ENCODE results near the gene C1QTNF9B.

C1QTNF9B gene

GRCh38 chr13:23866420-23867026, 30.8 kb downstream of the C1QTNF9B start:
- DNase-seq: no peak
- in situ Hi-C loops (cut with HindIII; ENCODE audit: low pct_ligation_motif_present, low pct_unique_long_range_greater_than_20kb, low sequenced_read_pairs): no loop called here

- in situ Hi-C loops (cut with HindIII; ENCODE audit: low pct_ligation_motif_present, low pct_unique_long_range_greater_than_20kb, low sequenced_read_pairs): no loop called here
- no peak for DNase-seq
Observed at GRCh38 chr13:23865906-23866305, 31.4 kb downstream of the C1QTNF9B start.

GRCh38 chr13:23865026-23865425, 32.3 kb downstream of the C1QTNF9B start:
- no peak for DNase-seq
- in situ Hi-C loops (cut with HindIII; ENCODE audit: low pct_ligation_motif_present, low pct_unique_long_range_greater_than_20kb, low sequenced_read_pairs): no loop called here

- DNase-seq: no peak
- in situ Hi-C loops (cut with HindIII; ENCODE audit: low pct_ligation_motif_present, low pct_unique_long_range_greater_than_20kb, low sequenced_read_pairs): no loop called here
Observed at GRCh38 chr13:23861310-23861709, 36.0 kb downstream of the C1QTNF9B start.

GRCh38 chr13:23859904-23860303, 37.4 kb downstream of the C1QTNF9B start:
- DNase-seq: no peak
- in situ Hi-C loops (cut with HindIII; ENCODE audit: low pct_ligation_motif_present, low pct_unique_long_range_greater_than_20kb, low sequenced_read_pairs): no loop called here

- in situ Hi-C loops (cut with HindIII; ENCODE audit: low pct_ligation_motif_present, low pct_unique_long_range_greater_than_20kb, low sequenced_read_pairs): no loop called here
- DNase-seq: no peak
Observed at GRCh38 chr13:23859455-23859854, 37.8 kb downstream of the C1QTNF9B start.

GRCh38 chr13:23858546-23858945, 38.8 kb downstream of the C1QTNF9B start:
- DNase-seq: no peak
- in situ Hi-C loops (cut with HindIII; ENCODE audit: low pct_ligation_motif_present, low pct_unique_long_range_greater_than_20kb, low sequenced_read_pairs): no loop called here

GRCh38 chr13:23856008-23856750, 41.1 kb downstream of the C1QTNF9B start:
- no peak for DNase-seq
- in situ Hi-C loops (cut with HindIII; ENCODE audit: low pct_ligation_motif_present, low pct_unique_long_range_greater_than_20kb, low sequenced_read_pairs): no loop called here

GRCh38 chr13:23855360-23855759, 41.9 kb downstream of the C1QTNF9B start:
- no peak for DNase-seq
- in situ Hi-C loops (cut with HindIII; ENCODE audit: low pct_ligation_motif_present, low pct_unique_long_range_greater_than_20kb, low sequenced_read_pairs): no loop called here

GRCh38 chr13:23852351-23852750, 45.0 kb downstream of the C1QTNF9B start:
- no peak for DNase-seq
- in situ Hi-C loops (cut with HindIII; ENCODE audit: low pct_ligation_motif_present, low pct_unique_long_range_greater_than_20kb, low sequenced_read_pairs): no loop called here

GRCh38 chr13:23851106-23851505, 46.2 kb downstream of the C1QTNF9B start:
- no peak for DNase-seq
- in situ Hi-C loops (cut with HindIII; ENCODE audit: low pct_ligation_motif_present, low pct_unique_long_range_greater_than_20kb, low sequenced_read_pairs): no loop called here

GRCh38 chr13:23850134-23850533, 47.2 kb downstream of the C1QTNF9B start:
- in situ Hi-C loops (cut with HindIII; ENCODE audit: low pct_ligation_motif_present, low pct_unique_long_range_greater_than_20kb, low sequenced_read_pairs): no loop called here
- DNase-seq: no peak

GRCh38 chr13:23849670-23850069, 47.6 kb downstream of the C1QTNF9B start:
- in situ Hi-C loops (cut with HindIII; ENCODE audit: low pct_ligation_motif_present, low pct_unique_long_range_greater_than_20kb, low sequenced_read_pairs): no loop called here

GRCh38 chr13:23848646-23849141, 48.6 kb downstream of the C1QTNF9B start:
- in situ Hi-C loops (cut with HindIII; ENCODE audit: low pct_ligation_motif_present, low pct_unique_long_range_greater_than_20kb, low sequenced_read_pairs): no loop called here
- DNase-seq: no peak

More at GRCh38 chr13:23849670-23850069, 47.6 kb downstream of the C1QTNF9B start:
- DNase-seq: no peak

GRCh38 chr13:23848019-23848418, 49.3 kb downstream of the C1QTNF9B start:
- in situ Hi-C loops (cut with HindIII; ENCODE audit: low pct_ligation_motif_present, low pct_unique_long_range_greater_than_20kb, low sequenced_read_pairs): no loop called here
- no peak for DNase-seq

- in situ Hi-C loops (cut with HindIII; ENCODE audit: low pct_ligation_motif_present, low pct_unique_long_range_greater_than_20kb, low sequenced_read_pairs): no loop called here
- no peak for DNase-seq
Observed at GRCh38 chr13:23847497-23847896, 49.8 kb downstream of the C1QTNF9B start.

GRCh38 chr13:23845105-23845725, 52.1 kb downstream of the C1QTNF9B start:
- in situ Hi-C loops (cut with HindIII; ENCODE audit: low pct_ligation_motif_present, low pct_unique_long_range_greater_than_20kb, low sequenced_read_pairs): no loop called here
- no peak for DNase-seq

GRCh38 chr13:23844132-23844531, 53.2 kb downstream of the C1QTNF9B start:
- in situ Hi-C loops (cut with HindIII; ENCODE audit: low pct_ligation_motif_present, low pct_unique_long_range_greater_than_20kb, low sequenced_read_pairs): no loop called here

GRCh38 chr13:23843436-23843835, 53.9 kb downstream of the C1QTNF9B start:
- in situ Hi-C loops (cut with HindIII; ENCODE audit: low pct_ligation_motif_present, low pct_unique_long_range_greater_than_20kb, low sequenced_read_pairs): no loop called here
- no peak for DNase-seq

More at GRCh38 chr13:23844132-23844531, 53.2 kb downstream of the C1QTNF9B start:
- DNase-seq: no peak

GRCh38 chr13:23842406-23842805, 54.9 kb downstream of the C1QTNF9B start:
- no peak for DNase-seq
- in situ Hi-C loops (cut with HindIII; ENCODE audit: low pct_ligation_motif_present, low pct_unique_long_range_greater_than_20kb, low sequenced_read_pairs): no loop called here
